Mucosa of descending colon (tissue), 3 donors: Measurements from ENCODE around the gene PPA1. TPM values are rescaled to one million over a fixed set of nuclear protein-coding genes. Genes with fewer than 3 reads are reported as not detected.

Experiments
- ATAC-seq: fragments of 200-7000 bp; cut with Tn5 transposase; one replicate; pipeline ENCODE4 v1.9.1; 2020; ENCODE audit warnings: mild to moderate bottlenecking, moderate library complexity
- DNase-seq, 3 donors: peaks; one replicate each; pipeline ENCODE4 v3.0.0-alpha.2; 2020
- H3K36me3 ChIP-seq: fragments of 200-600 bp; one replicate; pipeline ENCODE4 v1.8.0; 2021; ENCODE audit warnings: low read depth, mild to moderate bottlenecking
- H3K4me1 ChIP-seq: fragments of 200-600 bp; one replicate; pipeline ENCODE4 v1.8.0; 2021; ENCODE audit warnings: low read depth, mild to moderate bottlenecking
- H3K4me3 ChIP-seq: fragments of 200-600 bp; one replicate; pipeline ENCODE4 v1.8.0; 2021; ENCODE audit warnings: mild to moderate bottlenecking
- H3K9me3 ChIP-seq: fragments of 200-600 bp; one replicate; pipeline ENCODE4 v1.8.0; 2021; ENCODE audit warnings: mild to moderate bottlenecking
- intact Hi-C, 2 donors: fragments of 100-400 bp; cut with DNase I in 1 of 2; cut with micrococcal nuclease in 1 of 2; formaldehyde crosslinking; loops; one replicate each; pipeline versions ENCODE4 v1.11.0 to v1.11.1; 2022; cut with DNase I, micrococcal nuclease
- total RNA-seq, 3 donors: library from RNA; stranded (reverse); fragmentation: NEBNext Ultra II Directional in 2 of 3; extraction: Animal tissue kit (Norgen Biotek cat#: 25700) in 2 of 3; gene quantifications; one replicate each; pipeline versions ENCODE4 v1.2.1 to v1.2.4, GENCODE V29; 2021 to 2023
- TF ChIP-seq, protein P1 (sequence below): fragments of 200-600 bp; IDR thresholded peaks from one replicate; pipeline ENCODE4 v1.8.0; 2022; ENCODE audit warnings: antibody characterized with exemption, mild to moderate bottlenecking
- donor health status: DM: no; HTN: no; CAD: no; lungs with moderate emphysema.
- donor health status: DM: no; HTN: no; CAD: no.
- donor health status: DM: no; HTN: yes; CAD: no.

Gene PPA1
- total RNA-seq, 3 donors from 2014 or later = 97.1 to 166 (median 100) TPM

DNA sequence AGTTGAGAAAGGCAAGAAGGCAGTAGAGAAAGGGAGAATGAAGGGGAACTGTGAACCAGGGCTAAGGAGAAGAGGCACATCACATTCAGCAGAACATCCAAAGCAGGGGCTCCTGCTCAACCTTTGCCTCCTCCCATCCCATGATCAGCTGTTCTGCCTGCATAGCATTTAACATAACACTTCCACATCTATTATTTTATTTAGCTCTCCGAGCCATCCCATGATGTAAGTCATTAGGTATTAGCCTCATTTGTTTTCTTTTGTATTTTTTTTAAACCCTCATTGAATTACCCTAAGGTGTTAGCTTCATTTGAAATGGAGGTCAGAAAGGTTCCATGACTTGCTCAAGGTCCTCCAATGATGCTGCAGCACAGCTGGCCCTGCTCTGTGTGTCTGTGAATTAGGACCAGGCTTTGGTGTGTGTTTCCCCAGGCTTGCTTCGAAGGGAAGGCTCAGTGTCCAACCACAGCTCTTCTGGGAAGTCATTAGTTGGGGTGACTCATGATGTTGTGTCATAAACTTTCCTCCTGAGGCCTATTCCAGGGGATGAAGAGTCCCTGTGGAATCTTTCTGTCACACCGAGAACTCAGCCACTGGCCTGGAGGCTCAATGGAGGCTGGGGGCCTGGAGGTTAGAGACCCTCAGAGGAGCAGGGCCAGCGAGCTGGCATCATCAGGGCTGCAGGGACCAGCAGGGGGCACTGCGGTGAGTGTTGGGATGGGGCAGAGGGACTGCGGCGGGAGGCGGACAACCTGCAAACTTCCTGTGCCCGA, 34.1 kb upstream of the PPA1 start:
- ATAC-seq (peak; percentile 92), DNase-seq (peak in 1 of 3 donors; percentile 12)
- H3K4me1 ChIP-seq = no peaks in the 10 kb centered on the region
- TF ChIP-seq, protein P1, sequence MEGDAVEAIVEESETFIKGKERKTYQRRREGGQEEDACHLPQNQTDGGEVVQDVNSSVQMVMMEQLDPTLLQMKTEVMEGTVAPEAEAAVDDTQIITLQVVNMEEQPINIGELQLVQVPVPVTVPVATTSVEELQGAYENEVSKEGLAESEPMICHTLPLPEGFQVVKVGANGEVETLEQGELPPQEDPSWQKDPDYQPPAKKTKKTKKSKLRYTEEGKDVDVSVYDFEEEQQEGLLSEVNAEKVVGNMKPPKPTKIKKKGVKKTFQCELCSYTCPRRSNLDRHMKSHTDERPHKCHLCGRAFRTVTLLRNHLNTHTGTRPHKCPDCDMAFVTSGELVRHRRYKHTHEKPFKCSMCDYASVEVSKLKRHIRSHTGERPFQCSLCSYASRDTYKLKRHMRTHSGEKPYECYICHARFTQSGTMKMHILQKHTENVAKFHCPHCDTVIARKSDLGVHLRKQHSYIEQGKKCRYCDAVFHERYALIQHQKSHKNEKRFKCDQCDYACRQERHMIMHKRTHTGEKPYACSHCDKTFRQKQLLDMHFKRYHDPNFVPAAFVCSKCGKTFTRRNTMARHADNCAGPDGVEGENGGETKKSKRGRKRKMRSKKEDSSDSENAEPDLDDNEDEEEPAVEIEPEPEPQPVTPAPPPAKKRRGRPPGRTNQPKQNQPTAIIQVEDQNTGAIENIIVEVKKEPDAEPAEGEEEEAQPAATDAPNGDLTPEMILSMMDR = no peak
- no peaks in the 10 kb centered on the region for H3K36me3 ChIP-seq
- no peaks in the 10 kb centered on the region for H3K9me3 ChIP-seq
- intact Hi-C loops = no loop called here
- H3K4me3 ChIP-seq = no peak overlapping the region

DNA sequence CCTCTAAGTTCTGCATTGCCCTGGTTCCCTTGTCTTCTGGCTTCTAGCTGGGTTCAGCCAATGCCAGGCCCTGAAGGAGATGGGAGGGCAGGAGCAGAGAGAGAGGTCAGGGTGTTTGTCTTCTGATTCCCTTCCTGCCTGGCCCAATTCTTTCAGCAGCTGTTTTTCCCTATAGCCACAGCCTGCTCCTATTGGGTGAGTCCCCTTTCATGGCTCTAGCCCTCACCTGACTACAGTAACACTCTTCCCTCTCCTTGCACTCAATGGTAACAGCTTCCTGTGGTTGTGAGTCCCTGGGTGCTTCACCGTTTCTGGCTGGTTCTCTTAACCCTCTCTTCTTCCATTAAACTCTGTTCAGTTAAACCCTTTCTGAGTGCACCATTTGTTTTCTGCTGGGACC, 33.5 kb upstream of the PPA1 start:
- TF ChIP-seq, protein P1 = no peak
- intact Hi-C loops = no loop called here
- Histone ChIP-seq H3K4me1 (no peaks in the 10 kb centered on the region), H3K36me3 (no peaks in the 10 kb centered on the region), H3K9me3 (no peaks in the 10 kb centered on the region), H3K4me3 (no peak overlapping the region)
- no peak for DNase-seq
- ATAC-seq = no peak

DNA sequence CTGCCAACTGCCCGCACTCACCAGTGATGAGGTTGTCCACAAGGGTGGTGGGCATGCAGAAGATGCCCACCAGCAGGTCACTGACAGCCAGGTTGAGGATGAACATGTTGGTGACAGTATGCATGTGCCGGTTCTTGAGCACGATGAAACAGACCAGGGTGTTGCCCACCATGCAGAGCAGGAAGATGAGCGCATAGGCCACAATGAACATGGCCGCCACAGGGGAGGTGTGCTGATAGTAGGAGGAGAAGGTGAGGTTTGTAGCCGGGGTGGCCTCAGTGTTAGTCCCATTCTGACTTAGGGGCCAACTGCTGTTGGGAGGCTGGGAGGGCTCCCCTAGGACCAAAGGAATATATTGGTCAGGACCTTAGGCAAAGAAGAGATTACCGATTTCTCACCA, 32.8 kb upstream of the PPA1 start:
- Histone ChIP-seq H3K9me3 (no peaks in the 10 kb centered on the region), H3K36me3 (no peaks in the 10 kb centered on the region), H3K4me1 (no peaks in the 10 kb centered on the region), H3K4me3 (no peak overlapping the region)
- no peak for ATAC-seq
- intact Hi-C loops = no loop called here
- TF ChIP-seq, protein P1 = no peak
- DNase-seq = no peak

- intact Hi-C loops = no loop called here
- ATAC-seq (peak; percentile 24), DNase-seq (no peak)
- Histone ChIP-seq H3K9me3 (no peaks in the 10 kb centered on the region), H3K36me3 (no peaks in the 10 kb centered on the region), H3K4me3 (no peak overlapping the region), H3K4me1 (no peaks in the 10 kb centered on the region)
- TF ChIP-seq, protein P1 = no peak
These were observed 31.9 kb upstream of the PPA1 start for GRCh38 chr10:70265032-70265689.

DNA sequence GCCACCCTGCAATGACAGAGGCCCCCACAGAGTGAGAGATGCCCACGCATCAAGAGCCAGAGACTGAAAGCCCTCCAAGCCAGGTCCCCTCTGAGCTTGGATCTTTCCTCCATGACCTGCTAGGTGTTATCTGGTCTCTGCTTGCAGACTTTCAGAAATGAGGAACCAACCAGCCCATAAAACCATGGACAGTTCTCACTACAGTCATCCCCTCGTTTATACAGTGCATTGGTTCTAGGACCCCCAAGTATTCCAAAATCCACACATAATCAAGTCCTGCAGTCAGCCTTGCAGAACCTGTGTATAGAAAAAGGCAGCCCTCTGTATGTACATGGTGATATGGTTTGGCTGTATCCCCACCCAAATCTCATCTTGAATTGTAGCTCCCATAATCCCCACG, 27.5 kb upstream of the PPA1 start:
- DNase-seq (no peak), ATAC-seq (no peak)
- no peaks in the 10 kb centered on the region for H3K36me3 ChIP-seq
- TF ChIP-seq, protein P1 = no peak
- peaks cover 6% of the 10 kb centered on the region for H3K4me1 ChIP-seq
- no peak overlapping the region for H3K4me3 ChIP-seq
- intact Hi-C loops = no loop called here
- H3K9me3 ChIP-seq = no peaks in the 10 kb centered on the region
